ENCODE results near the gene WWP2.
"Not testable (repeated sequence)": the region's sequence is repeated elsewhere in the genome, so short reads cannot be mapped to it uniquely, and the experiment has no call there.

The WWP2 gene

DNA sequence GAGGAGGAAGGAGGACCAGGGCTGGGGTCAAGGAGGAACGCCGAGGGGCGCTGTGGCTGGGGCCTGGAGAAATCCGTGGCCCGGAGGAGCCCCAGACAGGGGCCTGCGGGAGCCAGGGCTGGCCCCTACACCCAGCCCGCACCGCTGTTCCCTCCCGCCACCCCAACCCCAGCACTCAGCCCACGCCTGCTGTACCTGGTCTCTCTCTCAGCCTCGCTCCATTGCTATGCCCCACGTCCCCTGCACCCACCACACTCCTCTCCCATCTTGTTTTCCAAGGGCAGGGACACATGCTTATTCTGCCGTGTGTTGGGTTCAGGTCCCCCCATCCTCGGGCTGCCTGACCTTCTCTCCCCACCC lies 189.5 kb downstream of the WWP2 start:
- not testable (repeated sequence) for DNase-seq

DNA sequence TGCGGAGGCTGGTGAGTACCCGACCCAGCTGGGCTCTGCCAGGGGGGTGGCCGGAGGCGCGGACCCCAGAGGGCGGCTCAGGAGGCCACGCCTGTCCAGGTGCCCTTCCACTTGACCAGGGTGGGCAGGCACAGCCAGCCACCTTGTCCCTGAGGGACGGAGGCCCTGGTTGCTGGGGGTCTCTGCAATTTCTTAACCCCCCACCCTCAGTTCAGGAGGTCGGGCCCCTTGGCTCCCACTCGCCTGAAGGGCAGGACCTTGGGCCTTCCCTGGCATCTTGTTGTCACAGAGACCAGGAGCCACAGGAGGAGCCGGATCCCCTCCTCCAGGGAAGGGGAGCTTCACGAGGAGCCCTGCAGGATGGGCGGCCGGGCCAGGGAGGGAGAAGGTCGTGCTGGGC lies 190.0 kb downstream of the WWP2 start:
- DNase-seq = not testable (repeated sequence)

DNA sequence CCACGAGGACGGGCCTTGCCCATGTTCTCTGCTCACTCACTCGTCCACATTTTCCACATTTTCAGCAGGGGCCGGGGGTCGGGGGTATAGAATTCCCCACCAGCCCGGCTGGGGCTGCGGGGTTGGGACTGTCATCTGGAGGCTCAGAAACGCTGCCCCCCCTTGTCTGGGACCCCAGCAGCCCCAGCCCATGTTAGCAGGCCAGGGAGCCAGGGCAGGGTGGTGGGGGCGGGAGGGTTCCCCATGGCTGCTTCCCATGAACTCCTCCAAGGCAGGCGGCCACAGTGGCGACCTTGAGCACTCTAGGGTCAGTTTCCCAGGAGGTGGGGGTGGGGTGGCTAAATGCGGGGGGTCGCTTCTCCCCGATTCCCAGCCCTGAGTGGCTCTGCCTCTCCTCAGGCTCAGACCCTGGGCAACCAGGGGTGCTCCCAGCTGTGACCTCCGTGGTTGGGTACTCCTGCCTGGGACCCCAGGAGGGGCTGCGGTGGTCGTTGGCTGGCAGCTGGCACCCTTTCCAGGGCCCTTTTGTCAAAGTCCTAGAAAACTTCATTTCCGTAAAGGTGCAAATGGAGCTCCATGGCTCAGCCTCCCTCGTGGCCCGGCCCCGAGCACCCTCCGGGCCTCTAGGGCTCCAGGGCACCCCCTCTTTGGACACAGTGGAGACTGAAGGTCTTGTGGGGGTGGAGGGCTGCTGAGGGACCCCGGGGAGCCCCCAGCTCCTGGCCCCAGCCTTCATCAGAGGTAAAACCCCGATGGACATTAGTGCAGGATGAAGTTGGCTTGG lies 190.6 kb downstream of the WWP2 start:
- not testable (repeated sequence) for DNase-seq

DNA sequence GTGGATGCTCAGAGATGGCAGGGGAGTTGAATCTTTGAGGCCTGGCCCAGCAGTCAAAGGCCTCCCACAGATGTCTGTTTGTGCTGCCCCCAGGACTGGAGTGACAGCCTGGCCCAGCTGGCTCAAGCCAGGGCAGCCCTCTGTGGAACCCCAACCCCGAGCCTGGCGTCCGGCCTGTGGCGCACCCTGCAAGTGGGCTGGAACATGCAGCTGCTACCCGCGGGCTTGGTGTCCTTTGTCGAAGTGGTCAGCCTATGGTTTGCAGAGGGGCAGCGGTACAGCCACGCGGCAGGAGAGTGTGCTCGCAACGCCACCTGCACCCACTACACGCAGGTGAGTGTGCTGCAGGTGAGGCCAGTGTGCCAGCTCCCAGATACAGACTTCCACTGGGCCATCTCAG lies 192.1 kb downstream of the WWP2 start:
- DNase-seq = not testable (repeated sequence)

DNA sequence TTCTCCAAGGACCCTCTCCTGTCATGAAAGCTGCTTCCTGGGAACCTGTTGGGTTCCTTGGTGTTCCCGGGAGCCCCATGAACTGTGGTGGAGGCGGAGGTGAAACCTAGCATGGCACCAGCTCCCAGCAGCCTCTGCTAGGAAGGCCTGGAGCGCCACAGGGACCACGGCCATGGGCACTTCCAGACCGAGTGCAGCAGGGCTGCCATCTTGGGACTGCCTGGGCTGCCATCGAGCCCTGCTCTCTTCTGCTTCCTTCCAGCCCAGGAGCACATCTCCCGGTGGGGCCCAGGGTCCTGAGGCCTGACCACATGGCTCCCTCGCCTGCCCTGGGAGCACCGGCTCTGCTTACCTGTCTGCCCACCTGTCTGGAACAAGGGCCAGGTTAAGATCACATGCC lies 201.2 kb downstream of the WWP2 start:
- DNase-seq = not testable (repeated sequence)

DNA sequence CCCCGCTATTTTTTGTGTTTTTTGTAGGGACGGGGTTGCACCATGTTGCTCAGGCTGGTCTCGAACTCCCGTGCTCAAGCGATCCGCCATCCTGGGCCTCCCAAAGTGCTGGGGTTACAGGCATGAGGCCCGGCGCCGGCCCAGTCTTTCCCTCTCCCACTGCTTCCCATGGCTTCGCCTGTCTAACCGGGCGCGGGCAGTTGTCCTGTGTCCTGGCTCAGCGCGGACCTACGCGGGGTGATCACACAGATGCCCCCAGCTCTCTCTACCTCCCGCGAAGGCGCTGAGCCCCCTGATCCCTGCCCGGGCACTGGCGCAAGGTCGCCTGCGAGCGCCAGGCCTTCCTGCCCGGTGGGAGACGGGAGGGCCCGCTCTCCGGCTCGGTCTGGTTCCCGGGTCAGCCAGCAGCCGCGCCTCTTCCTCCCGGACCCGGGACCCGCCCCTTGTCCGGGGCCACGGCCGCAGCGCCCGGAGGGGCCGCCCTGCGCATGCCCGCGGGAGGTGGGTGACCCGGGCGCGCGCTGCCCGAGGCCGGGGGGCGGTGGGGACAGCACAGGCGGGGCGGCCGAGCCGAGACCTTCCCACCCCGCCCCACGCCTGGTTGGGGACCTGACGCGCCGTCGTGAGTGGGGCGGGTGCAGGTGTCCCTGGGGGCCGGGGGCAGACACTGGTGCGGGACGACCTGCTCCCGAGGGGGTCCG lies 203.0 kb downstream of the WWP2 start:
- not testable (repeated sequence) for DNase-seq

DNA sequence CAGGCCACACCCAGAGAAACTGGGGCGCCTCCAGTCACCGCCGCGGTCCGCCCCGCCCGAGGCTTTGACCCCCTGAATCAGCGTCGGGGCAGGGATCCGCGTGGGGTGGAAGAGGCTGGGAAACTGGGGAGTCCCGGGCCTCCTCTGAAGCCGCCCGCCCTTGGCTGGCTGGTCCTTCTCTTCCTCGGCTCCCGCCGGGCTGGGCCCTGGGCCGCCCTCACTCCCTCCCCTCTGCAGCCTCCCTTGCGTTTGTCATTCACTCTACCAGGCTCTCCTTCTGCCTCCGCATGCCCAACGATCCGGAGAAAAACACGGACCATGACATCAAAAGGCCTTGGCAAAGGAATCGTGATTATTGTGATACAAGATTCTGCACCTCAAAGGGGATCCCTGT lies 203.5 kb downstream of the WWP2 start:
- DNase-seq = not testable (repeated sequence)

DNA sequence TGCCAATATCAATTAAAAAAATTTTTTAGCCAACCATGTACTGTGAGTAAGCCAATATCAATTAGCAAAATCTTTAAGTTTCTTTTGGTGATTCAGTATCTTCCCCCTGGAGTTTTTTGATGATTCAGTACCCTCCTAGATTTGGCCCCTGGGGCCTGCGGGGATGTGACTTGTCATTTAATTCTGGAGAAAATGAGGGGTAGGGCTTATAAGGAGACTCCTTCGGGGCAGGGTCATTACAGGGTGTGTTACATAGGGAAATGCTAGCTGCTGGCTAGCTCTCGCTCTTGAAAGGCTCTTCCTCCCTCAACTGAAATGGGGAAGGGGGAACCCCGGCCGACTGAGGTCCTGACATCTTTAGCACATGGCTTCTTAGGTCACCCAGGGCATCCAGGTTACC lies 205.6 kb downstream of the WWP2 start:
- not testable (repeated sequence) for DNase-seq

DNA sequence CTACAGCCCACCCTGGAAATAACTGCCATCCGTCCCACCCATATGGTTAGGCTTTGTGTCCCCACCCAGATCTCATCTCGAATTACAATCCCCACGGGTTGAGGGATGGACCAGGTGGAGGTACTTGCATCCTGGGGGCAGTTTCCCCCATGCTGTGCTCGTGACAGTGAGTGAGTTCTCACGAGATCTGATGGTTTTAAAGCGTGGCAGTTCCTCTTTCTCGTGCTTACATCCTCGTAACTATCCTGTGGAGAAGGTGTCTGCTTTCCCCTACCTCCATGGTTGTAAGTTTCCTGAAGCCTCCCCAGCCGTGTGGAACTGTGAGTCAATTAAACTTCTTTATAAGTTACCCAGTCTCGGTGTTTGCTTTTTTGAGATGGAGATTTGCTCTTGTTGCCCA lies 206.0 kb downstream of the WWP2 start:
- not testable (repeated sequence) for DNase-seq

DNA sequence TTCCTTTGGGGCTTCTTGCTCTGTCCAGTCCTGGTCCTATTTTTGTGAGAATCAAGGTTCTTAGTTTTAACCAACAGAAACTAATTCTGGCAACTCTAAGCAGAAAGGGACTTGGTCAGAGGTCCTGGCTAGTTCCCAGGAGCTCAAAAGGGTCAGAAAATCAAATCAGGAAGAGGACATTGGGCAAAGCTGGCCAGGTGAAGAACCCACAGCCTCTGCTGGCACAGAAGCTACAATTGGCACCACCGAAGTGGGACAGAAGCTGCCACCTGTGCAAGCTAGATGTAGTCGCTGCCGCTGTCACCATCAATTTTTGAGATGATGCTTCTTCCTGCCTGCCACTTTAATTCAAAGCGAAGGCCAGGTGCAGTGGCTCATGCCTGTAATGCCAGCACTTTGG lies 207.5 kb downstream of the WWP2 start:
- not testable (repeated sequence) for DNase-seq

DNA sequence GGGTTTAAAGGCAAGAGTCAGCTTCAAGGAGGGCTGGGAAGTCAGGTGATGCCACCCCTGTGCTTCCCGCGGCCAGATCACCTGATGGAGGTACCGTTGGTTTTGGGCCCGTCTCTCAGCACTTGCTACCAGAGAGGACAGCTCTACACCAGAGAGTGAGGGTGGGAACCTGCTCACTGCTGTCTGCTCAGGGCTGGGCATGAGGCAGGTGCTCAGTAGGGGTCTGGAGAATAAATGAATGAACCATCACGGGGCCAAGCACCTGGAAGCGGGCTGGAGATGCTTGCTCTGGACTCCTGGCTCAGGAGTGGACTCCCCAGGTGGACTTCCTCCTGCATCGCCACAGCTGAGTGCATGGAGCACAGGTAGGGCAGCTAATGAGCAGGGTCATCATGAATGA lies 210.0 kb downstream of the WWP2 start:
- not testable (repeated sequence) for DNase-seq

DNA sequence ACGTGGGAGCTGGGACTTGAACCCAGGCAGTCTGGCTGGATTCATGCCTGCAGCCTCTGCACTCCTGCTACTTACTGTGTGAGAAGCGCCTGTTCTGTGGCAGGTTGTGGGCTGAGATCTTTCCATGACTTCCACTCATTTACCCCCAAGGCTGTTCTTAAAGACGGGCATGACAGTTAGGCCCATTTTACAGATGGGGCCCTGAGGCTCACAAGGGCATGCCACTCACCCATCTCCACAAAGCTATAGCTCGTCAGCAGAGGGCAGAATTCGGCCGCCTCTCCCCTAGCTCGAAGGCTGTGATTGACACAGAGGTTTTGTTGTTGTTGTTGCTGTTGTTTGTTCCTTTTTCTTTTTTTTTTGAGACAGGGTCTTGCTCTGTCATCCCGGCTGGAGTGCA lies 210.8 kb downstream of the WWP2 start:
- DNase-seq = not testable (repeated sequence)

DNA sequence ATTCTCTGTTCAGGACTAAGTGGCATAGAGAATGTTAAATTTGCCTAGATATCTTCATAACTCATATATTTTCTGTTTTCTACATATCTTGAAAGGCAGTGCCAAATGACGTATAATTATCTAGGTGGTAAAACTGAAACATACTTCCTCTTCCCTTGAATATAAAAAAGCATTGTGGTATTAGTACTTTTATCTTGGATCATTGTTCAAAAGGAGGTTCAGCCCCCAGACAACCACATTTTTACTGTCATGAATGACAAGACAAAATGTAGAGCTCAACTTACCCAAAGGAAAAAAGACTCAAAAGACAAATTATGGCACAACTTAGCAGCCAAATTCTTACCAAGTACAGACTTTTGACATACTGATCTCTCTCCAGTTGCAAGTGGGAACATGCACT lies 223.1 kb downstream of the WWP2 start:
- DNase-seq = not testable (repeated sequence)
